Pancreas (tissue), 10 donors: ENCODE results near the gene SYDE2. TPM values are rescaled to one million over a fixed set of nuclear protein-coding genes. Genes with fewer than 3 reads are reported as not detected.

ENCODE experiments used
- ATAC-seq, 4 donors: fragments of 200-7000 bp; cut with Tn5 transposase; one replicate each; pipeline versions ENCODE4 v1.8.0 to v1.9.1; 2020; ENCODE audit warnings: mild to moderate bottlenecking in 4 of 4, moderate library complexity in 4 of 4
- DNase-seq, 6 donors: peaks; one replicate each; pipeline ENCODE4 v3.0.0-alpha.2; 2020
- FAIRE-seq: peaks from 2 replicates; lab custom pipeline; 2012; peaks lifted over from hg19 to GRCh38; lab: Jason Lieb, UNC
- H3K27ac ChIP-seq, 4 donors: fragments of 200-600 bp; sonication (generic); 1 replicate in 3 of 4; 2 replicates in 1 of 4; pipeline versions ENCODE4 v1.5.0 to v1.8.0; 2020
- H3K27me3 ChIP-seq, 4 donors: fragments of 200-600 bp; one replicate each; pipeline ENCODE4 v1.8.0; 2021
- H3K36me3 ChIP-seq, 3 donors: fragments of 200-600 bp; sonication (generic) in 1 of 3; one replicate each; pipeline versions ENCODE4 v1.5.0 to v1.8.0; 2020 to 2021
- H3K4me1 ChIP-seq, 3 donors: fragments of 200-600 bp; one replicate each; pipeline ENCODE4 v1.8.0; 2021
- H3K4me3 ChIP-seq, 4 donors: fragments of 200-600 bp; sonication (generic) in 2 of 4; one replicate each; pipeline versions ENCODE4 v1.5.0 to v1.8.0; 2020 to 2021
- H3K9me3 ChIP-seq, 4 donors: fragments of 200-600 bp; one replicate each; pipeline ENCODE4 v1.8.0; 2021
- CTCF ChIP-seq, 4 donors: fragments of 200-600 bp; sonication (generic) in 3 of 4; IDR thresholded peaks; one replicate each; pipeline versions ENCODE4 v1.5.0 to v1.8.0; 2021; ENCODE audit warnings: antibody characterized with exemption in 4 of 4
- WGBS, 2 donors: extraction: QIAGEN DNeasy Blood & Tissue Kit; methylation state at CpG; one replicate each; pipeline ENCODE4 v1.1.7; 2013; 5-methylcytosine and 5-hydroxymethylcytosine counted together
- intact Hi-C, 3 donors: fragments of 100-400 bp; cut with DNase I; formaldehyde crosslinking; loops; one replicate each; pipeline versions ENCODE4 v1.11.1 to v1.14.2; 2022
- polyA plus RNA-seq, 2 donors: library from polyadenylated mRNA; stranded (reverse); fragments of 200-250 nt; gene quantifications; one replicate each; pipeline ENCODE4 v1.2.3, GENCODE V29; 2013
- total RNA-seq, 6 donors: library from RNA; stranded (reverse); fragmentation: NEBNext Ultra II Directional in 4 of 6; extraction: Animal tissue kit (Norgen Biotek cat#: 25700) in 4 of 6; gene quantifications; one replicate each; pipeline versions ENCODE4 v1.2.1 to v1.2.4, GENCODE V29; 2021 to 2023
- donor health status: healthy with polysubstance abuse.
- donor health status: DM: no; HTN: no; CAD: no; lungs with moderate emphysema.
- donor health status: DM: no; HTN: no; CAD: no.
- donor health status: control.
- donor health status: control.
- donor health status: Bipolar disorder and iron deficiency.
- donor health status: DM: yes; HTN: yes; CAD: no.
- donor health status: DM: no; HTN: no; CAD: no.
- donor health status: DM: no; HTN: no; CAD: no.
- donor health status: DM: yes; HTN: yes; CAD: no.

The SYDE2 gene
- total and polyA plus RNA-seq, 8 donors = 1.3 to 6.6 (median 5.1) TPM

GRCh38 chr1:85134583-85135391 is 66.0 kb downstream of the SYDE2 start:
- DNase-seq = no peak
- 57 to 63% methylated on average over 3 of the region's 3 CpGs for WGBS, 2 donors

GRCh38 chr1:85133565-85134159 is 67.2 kb downstream of the SYDE2 start:
- DNase-seq (no peak), FAIRE-seq (no peak), ATAC-seq (no peak)
- H3K36me3 ChIP-seq = no peaks in the 10 kb centered on the region
- no peaks in the 10 kb centered on the region for H3K27me3 ChIP-seq
- intact Hi-C loops = no loop called here
- no peaks in the 10 kb centered on the region for H3K9me3 ChIP-seq
- WGBS, 2 donors = 29 to 32% methylated on average over 2 of the region's 2 CpGs
- TF ChIP-seq CTCF (IDR thresholded peaks at IDR 0.05) = no peak
- H3K4me3 ChIP-seq = no peak overlapping the region
- no peak overlapping the region for H3K27ac ChIP-seq
- peaks cover 11 to 22% (median 22%) of the 10 kb centered on the region in 3 donors for H3K4me1 ChIP-seq

More at GRCh38 chr1:85134583-85135391, 66.0 kb downstream of the SYDE2 start:
- intact Hi-C loops = no loop called here
- FAIRE-seq = no peak
- Histone ChIP-seq H3K36me3 (no peaks in the 10 kb centered on the region), H3K27ac (no peak overlapping the region), H3K4me1 (peaks cover 11 to 22% (median 22%) of the 10 kb centered on the region in 3 donors), H3K4me3 (no peak overlapping the region), H3K27me3 (no peaks in the 10 kb centered on the region), H3K9me3 (no peaks in the 10 kb centered on the region)
- no peak for ATAC-seq
- TF ChIP-seq CTCF (IDR thresholded peaks at IDR 0.05) = no peak

GRCh38 chr1:85132078-85132720 is 68.6 kb downstream of the SYDE2 start:
- H3K27me3 ChIP-seq = no peaks in the 10 kb centered on the region
- H3K4me3 ChIP-seq = no peak overlapping the region
- ATAC-seq = peak; percentile 43 to 89 (median 80)
- FAIRE-seq = no peak
- no peak for TF ChIP-seq CTCF (IDR thresholded peaks at IDR 0.05)
- H3K27ac ChIP-seq = no peak overlapping the region
- intact Hi-C loops = no loop called here
- peak in 2 of 6 donors; percentile 20 to 40 for DNase-seq
- 41 to 44% methylated on average over 4 of the region's 4 CpGs for WGBS, 2 donors
- H3K4me1 ChIP-seq = peaks cover 4 to 12% (median 12%) of the 10 kb centered on the region in 3 donors
- H3K9me3 ChIP-seq = no peaks in the 10 kb centered on the region
- H3K36me3 ChIP-seq = no peaks in the 10 kb centered on the region

- TF ChIP-seq CTCF (IDR thresholded peaks at IDR 0.05) = no peak
- intact Hi-C loops = no loop called here
- H3K9me3 ChIP-seq = no peaks in the 10 kb centered on the region
- ATAC-seq = no peak
- no peak for DNase-seq
- no peaks in the 10 kb centered on the region for H3K36me3 ChIP-seq
- H3K27me3 ChIP-seq = no peaks in the 10 kb centered on the region
- FAIRE-seq = no peak
- H3K4me1 ChIP-seq = peaks cover 6 to 19% (median 14%) of the 10 kb centered on the region in 3 donors
- H3K27ac ChIP-seq = no peak overlapping the region
- no peak overlapping the region for H3K4me3 ChIP-seq
- WGBS, 2 donors = 48 to 71% methylated on average over 1 of the region's 1 CpG
These were observed 72.5 kb downstream of the SYDE2 start for GRCh38 chr1:85128316-85128715.
